OCI-LY3 (cell line): ENCODE data around the gene SELENOT.

Experiments used
- H2AFZ ChIP-seq: fragments of 200-600, 300-600 bp; shearing (Covaris generic); 2 replicates; pipeline ENCODE4 v1.6.0; 2014; ENCODE audit warnings: antibody characterized with exemption, low read depth, low read length
- H3K27ac ChIP-seq: fragments of 200-600, 300-600 bp; sonication (generic); 2 replicates; pipeline ENCODE4 v1.5.1; 2014; ENCODE audit warnings: mild to moderate bottlenecking, low read length, moderate library complexity, mixed read lengths
- H3K27me3 ChIP-seq: fragments of 200-600, 300-600 bp; sonication (generic); 2 replicates; pipeline ENCODE4 v1.6.1; 2014; ENCODE audit warnings: low read depth, low read length, mixed read lengths
- H3K36me3 ChIP-seq: fragments of 200-600, 300-600 bp; sonication (generic); replicated peaks from 2 replicates; pipeline ENCODE3; 2014; ENCODE audit warnings: low read depth, low read length, mixed read lengths
- H3K4me1 ChIP-seq: fragments of 300-600, 200-600 bp; sonication (generic); 2 replicates; pipeline ENCODE4 v1.6.1; 2014; ENCODE audit warnings: low read length, mixed read lengths
- H3K4me2 ChIP-seq: fragments of 200-600, 300-600 bp; sonication (generic); 2 replicates; pipeline ENCODE4 v1.6.1; 2014; ENCODE audit warnings: low read length, mixed read lengths
- H3K4me3 ChIP-seq: fragments of 300-600, 200-600 bp; sonication (generic); 2 replicates; pipeline ENCODE4 v1.5.1; 2014; ENCODE audit warnings: antibody characterized with exemption, mild to moderate bottlenecking, low read length, moderate library complexity
- H3K79me2 ChIP-seq: fragments of 300-600, 200-600 bp; shearing (Covaris generic); 2 replicates; pipeline ENCODE4 v1.6.1; 2014; ENCODE audit warnings: mild to moderate bottlenecking, low read length, mixed read lengths
- H3K9ac ChIP-seq: fragments of 300-600, 200-600 bp; shearing (Covaris generic); 2 replicates; pipeline ENCODE4 v1.6.0; 2014; ENCODE audit warnings: mild to moderate bottlenecking, low read length, moderate library complexity
- H3K9me3 ChIP-seq: fragments of 200-600, 300-600 bp; shearing (Covaris generic); 2 replicates; pipeline ENCODE4 v1.6.1; 2014; ENCODE audit warnings: low read length, mixed read lengths; ENCODE audit not compliant: insufficient read depth
- H4K20me1 ChIP-seq: fragments of 200-600, 300-600 bp; sonication (generic); 2 replicates; pipeline ENCODE4 v1.6.1; 2016; ENCODE audit warnings: low read length, mixed read lengths; ENCODE audit not compliant: insufficient read depth
- EZH2phosphoT487 ChIP-seq: fragments of 200-600 bp; shearing (Covaris generic); IDR thresholded peaks from 2 replicates; pipeline ENCODE4 v1.6.1; 2018; ENCODE audit warnings: antibody characterized with exemption, mixed run types, low read depth
- TF ChIP-seq, protein P1 (sequence below): fragments of 200-600, 300-600 bp; sonication (generic); IDR thresholded peaks from 2 replicates; pipeline ENCODE4 v1.5.1; 2014; ENCODE audit warnings: antibody characterized with exemption, low read length, low read depth

SELENOT gene

DNA sequence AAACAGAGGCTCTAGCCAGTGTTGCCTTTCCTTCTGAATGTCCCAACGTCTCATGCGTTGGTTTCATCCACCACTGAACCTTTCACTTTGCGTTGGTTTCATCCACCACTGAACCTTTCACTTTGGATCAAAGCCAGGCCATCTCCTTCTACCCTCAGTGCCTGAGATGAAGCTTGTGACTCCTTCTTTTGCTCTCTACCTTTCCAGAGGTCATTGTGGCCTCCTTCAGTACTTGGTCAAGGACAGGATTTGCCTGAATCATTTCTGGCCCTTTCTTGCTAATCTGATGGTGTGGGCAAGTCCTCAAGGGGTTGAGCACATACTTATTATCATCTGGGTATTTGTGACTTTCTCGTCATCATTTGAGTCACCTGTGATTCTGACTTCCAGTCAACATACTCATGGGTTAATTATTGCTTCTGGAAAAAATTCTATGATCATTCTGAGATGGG is 50.0 kb downstream of the SELENOT start:
- H4K20me1 ChIP-seq = no peaks in the 10 kb centered on the region
- no peaks in the 10 kb centered on the region for H3K79me2 ChIP-seq
- peak overlapping the region; percentile 67 for H3K4me2 ChIP-seq
- peak overlapping the region; percentile 60 for H3K27ac ChIP-seq
- H3K36me3 ChIP-seq = no peaks in the 10 kb centered on the region
- no peaks in the 10 kb centered on the region for H3K9me3 ChIP-seq
- H3K9ac ChIP-seq = no peak overlapping the region
- H2AFZ ChIP-seq = 0 out of 2 replicates have a peak overlapping the region, but pooled peaks have one; percentile 26
- H3K4me1 ChIP-seq = peaks cover 40% of the 10 kb centered on the region
- no peak for TF ChIP-seq EZH2phosphoT487
- TF ChIP-seq, protein P1, sequence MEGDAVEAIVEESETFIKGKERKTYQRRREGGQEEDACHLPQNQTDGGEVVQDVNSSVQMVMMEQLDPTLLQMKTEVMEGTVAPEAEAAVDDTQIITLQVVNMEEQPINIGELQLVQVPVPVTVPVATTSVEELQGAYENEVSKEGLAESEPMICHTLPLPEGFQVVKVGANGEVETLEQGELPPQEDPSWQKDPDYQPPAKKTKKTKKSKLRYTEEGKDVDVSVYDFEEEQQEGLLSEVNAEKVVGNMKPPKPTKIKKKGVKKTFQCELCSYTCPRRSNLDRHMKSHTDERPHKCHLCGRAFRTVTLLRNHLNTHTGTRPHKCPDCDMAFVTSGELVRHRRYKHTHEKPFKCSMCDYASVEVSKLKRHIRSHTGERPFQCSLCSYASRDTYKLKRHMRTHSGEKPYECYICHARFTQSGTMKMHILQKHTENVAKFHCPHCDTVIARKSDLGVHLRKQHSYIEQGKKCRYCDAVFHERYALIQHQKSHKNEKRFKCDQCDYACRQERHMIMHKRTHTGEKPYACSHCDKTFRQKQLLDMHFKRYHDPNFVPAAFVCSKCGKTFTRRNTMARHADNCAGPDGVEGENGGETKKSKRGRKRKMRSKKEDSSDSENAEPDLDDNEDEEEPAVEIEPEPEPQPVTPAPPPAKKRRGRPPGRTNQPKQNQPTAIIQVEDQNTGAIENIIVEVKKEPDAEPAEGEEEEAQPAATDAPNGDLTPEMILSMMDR = no peak
- H3K4me3 ChIP-seq = peak overlapping the region; percentile 41
- H3K27me3 ChIP-seq = no peaks in the 10 kb centered on the region

DNA sequence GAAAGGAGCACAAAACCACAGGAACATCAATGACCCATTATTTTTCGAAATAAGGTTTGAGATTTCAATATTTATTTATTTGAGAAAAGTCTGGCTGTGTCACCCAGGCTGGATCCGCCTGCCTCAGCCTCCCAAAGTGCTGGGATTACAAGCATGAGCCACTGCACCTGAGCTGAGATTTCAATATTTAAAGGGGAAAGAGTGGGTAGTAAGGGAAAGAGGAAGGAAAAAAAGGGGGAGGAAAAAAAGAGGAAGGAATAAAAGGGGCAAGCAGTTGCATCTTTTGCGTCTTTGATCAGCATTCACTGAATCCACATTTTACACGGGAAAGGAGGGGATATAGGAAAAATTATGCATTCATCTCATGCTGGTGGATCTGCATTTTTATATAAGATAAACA is 53.2 kb downstream of the SELENOT start:
- no peaks in the 10 kb centered on the region for H3K79me2 ChIP-seq
- no peaks in the 10 kb centered on the region for H4K20me1 ChIP-seq
- H3K27ac ChIP-seq = no peak overlapping the region
- H3K4me2 ChIP-seq = peak overlapping the region; percentile 52
- H3K4me3 ChIP-seq = peak overlapping the region; percentile 26
- H2AFZ ChIP-seq = no peak overlapping the region
- no peak overlapping the region for H3K9ac ChIP-seq
- no peak for TF ChIP-seq EZH2phosphoT487
- TF ChIP-seq, protein P1 = no peak
- peaks cover 40% of the 10 kb centered on the region for H3K4me1 ChIP-seq
- H3K9me3 ChIP-seq = no peaks in the 10 kb centered on the region
- H3K36me3 ChIP-seq = no peaks in the 10 kb centered on the region
- H3K27me3 ChIP-seq = no peaks in the 10 kb centered on the region

DNA sequence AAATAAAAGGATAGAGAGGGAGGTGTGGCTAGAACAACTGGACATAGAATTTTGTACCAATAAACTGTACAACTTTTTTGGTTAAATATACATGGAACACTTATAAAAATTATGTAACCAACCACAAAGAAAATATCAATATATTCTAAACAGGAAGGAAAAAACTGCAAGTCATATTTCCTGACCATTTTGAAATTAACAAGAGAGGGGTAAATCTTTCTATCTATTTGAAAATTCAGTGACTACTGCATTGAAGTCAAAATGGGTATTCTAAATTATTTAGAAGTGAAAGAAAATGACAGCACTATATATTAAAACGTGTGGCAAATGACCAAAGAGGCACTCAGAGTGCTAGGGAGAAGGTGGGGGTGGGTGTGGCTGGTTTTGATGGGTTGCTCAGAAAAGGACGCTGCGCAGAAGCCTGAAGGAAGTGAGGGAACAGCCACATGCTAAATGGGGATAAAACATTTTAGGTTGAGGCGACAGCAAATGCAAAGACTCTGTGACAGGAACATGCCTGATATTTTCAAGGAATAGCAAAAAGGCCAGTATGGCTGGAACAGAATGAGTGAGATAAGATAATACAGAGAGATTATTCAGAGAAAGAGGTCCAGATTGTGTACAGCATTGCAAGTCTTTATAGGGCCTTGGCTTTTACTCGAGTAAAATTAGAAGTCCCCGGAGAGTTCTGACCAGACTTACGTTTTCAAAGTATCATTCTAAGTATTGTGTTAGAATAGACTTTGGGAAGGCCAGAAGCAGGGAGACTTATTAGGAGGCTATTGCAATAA is 59.5 kb downstream of the SELENOT start:
- no peak overlapping the region for H2AFZ ChIP-seq
- no peaks in the 10 kb centered on the region for H3K27me3 ChIP-seq
- H3K9me3 ChIP-seq = no peaks in the 10 kb centered on the region
- no peak overlapping the region for H3K4me3 ChIP-seq
- H3K4me2 ChIP-seq = no peak overlapping the region
- no peaks in the 10 kb centered on the region for H3K36me3 ChIP-seq
- peaks cover under 1% of the 10 kb centered on the region; the same call in 1 of the 2 replicates for H3K4me1 ChIP-seq
- TF ChIP-seq, protein P1 = no peak
- no peak for TF ChIP-seq EZH2phosphoT487
- no peak overlapping the region for H3K9ac ChIP-seq
- H4K20me1 ChIP-seq = no peaks in the 10 kb centered on the region
- H3K79me2 ChIP-seq = no peaks in the 10 kb centered on the region
- no peak overlapping the region for H3K27ac ChIP-seq

DNA sequence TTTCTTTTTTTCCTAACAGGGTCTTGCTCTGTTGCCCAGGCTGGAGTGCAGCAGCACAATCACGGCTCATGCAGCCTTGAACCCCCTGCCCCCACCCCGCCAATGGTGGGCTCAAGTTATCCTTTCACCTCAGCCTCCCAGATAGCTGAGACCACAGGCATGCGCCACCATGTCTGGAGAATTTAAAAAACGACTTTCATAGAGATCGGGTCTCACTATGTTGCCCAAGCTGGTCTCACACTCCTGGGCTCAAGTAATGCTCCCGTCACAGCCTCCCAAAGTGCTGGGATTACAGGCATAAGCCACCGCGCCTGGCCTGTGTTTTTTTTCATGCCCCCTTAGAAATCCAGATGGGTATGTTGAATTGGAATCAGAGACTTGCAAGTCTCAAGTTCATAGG is 60.3 kb downstream of the SELENOT start:
- Histone ChIP-seq H3K27me3 (no peaks in the 10 kb centered on the region), H3K4me2 (no peak overlapping the region), H4K20me1 (no peaks in the 10 kb centered on the region), H3K36me3 (no peaks in the 10 kb centered on the region), H3K4me3 (no peak overlapping the region), H3K9me3 (no peaks in the 10 kb centered on the region), H3K27ac (no peak overlapping the region), H3K79me2 (no peaks in the 10 kb centered on the region), H3K4me1 (no peaks in the 10 kb centered on the region), H2AFZ (no peak overlapping the region), H3K9ac (no peak overlapping the region)
- TF ChIP-seq, protein P1 = no peak
